HEK293 (cell line): ENCODE data around the gene LRCH1.

Source experiments
- CTCF ChIA-PET: fragments of 350-600 bp; formaldehyde crosslinking; extraction: SDS; loops from one replicate; lab custom pipeline; 2021; ENCODE audit warnings: antibody characterized with exemption; lab: Yijun Ruan, JAX
- POLR2A ChIA-PET: fragments of 300-600 bp; formaldehyde crosslinking; extraction: SDS; loops from one replicate; lab custom pipeline; 2020; ENCODE audit warnings: antibody characterized with exemption, inconsistent platforms; lab: Yijun Ruan, JAX
- H3K27ac ChIP-seq: fragments of 200-500 bp; sonication (Bioruptor generic); 2 replicates; pipeline ENCODE4 v1.5.1; 2014; ENCODE audit warnings: low read depth, low read length, control low read depth, inconsistent platforms; ENCODE audit errors: extremely low read depth
- H3K36me3 ChIP-seq, 2 experiments: fragments of 200-500 bp in 1 of 2; sonication (Bioruptor generic) in 1 of 2; 1 replicate in 1 of 2; 2 replicates in 1 of 2; pipeline ENCODE4 v1.5.1; 2014 to 2017; ENCODE audit warnings: inconsistent platforms in 2 of 2, low read length in 2 of 2; ENCODE audit not compliant: control insufficient read depth in 2 of 2, insufficient read depth in 1 of 2
- H3K4me1 ChIP-seq: fragments of 200-500 bp; sonication (Bioruptor generic); 2 replicates; pipeline ENCODE4 v1.5.1; 2014; ENCODE audit warnings: mild to moderate bottlenecking, low read length, inconsistent platforms; ENCODE audit not compliant: control insufficient read depth, insufficient read depth
- H3K4me3 ChIP-seq: 2 replicates; pipeline ENCODE4 v1.5.1; 2011; ENCODE audit warnings: low read depth, mild to moderate bottlenecking, control low read depth, low read length, moderate library complexity
- H3K9me3 ChIP-seq: fragments of 200-500 bp; sonication (Bioruptor generic); 2 replicates; pipeline ENCODE4 v1.5.1; 2014; ENCODE audit warnings: low read depth, low read length, inconsistent platforms; ENCODE audit not compliant: control insufficient read depth, insufficient read depth
- GLI4 ChIP-seq: fragments of 450-650 bp; formaldehyde crosslinking; IDR thresholded peaks from 2 replicates; pipeline ENCODE4 v1.5.1; 2016; ENCODE audit warnings: missing biosample characterization, missing genetic modification characterization
- HOXA7 ChIP-seq: sonication (generic); formaldehyde crosslinking; IDR thresholded peaks from 2 replicates; pipeline ENCODE4 v1.8.1; 2022; ENCODE audit warnings: missing genetic modification reagents, borderline replicate concordance
- KLF16 ChIP-seq: fragments of 450-650 bp; formaldehyde crosslinking; IDR thresholded peaks from 2 replicates; pipeline ENCODE4 v1.5.1; 2017; ENCODE audit warnings: missing biosample characterization, missing genetic modification characterization
- MZF1 ChIP-seq: fragments of 450-650 bp; formaldehyde crosslinking; IDR thresholded peaks from 2 replicates; pipeline ENCODE4 v1.5.1; 2017; ENCODE audit warnings: missing biosample characterization, missing genetic modification characterization, borderline replicate concordance
- SETDB1 ChIP-seq: IDR thresholded peaks from one replicate; pipeline ENCODE4 v1.6.1; 2017; ENCODE audit warnings: mild to moderate bottlenecking, low read length, moderate library complexity, mixed read lengths; ENCODE audit not compliant: insufficient read length
- ZBTB1 ChIP-seq: fragments of 450-650 bp; formaldehyde crosslinking; IDR thresholded peaks from 2 replicates; pipeline ENCODE4 v1.5.1; 2016; ENCODE audit warnings: missing biosample characterization, missing genetic modification characterization
- ZBTB20 ChIP-seq: fragments of 450-650 bp; formaldehyde crosslinking; IDR thresholded peaks from 2 replicates; pipeline ENCODE4 v1.5.1; 2016; ENCODE audit warnings: missing biosample characterization, missing genetic modification characterization
- ZBTB21 ChIP-seq: fragments of 450-650 bp; formaldehyde crosslinking; IDR thresholded peaks from 2 replicates; pipeline ENCODE4 v1.5.1; 2017; ENCODE audit warnings: missing biosample characterization, missing genetic modification characterization
- ZEB2 ChIP-seq: fragments of 450-650 bp; formaldehyde crosslinking; IDR thresholded peaks from 2 replicates; pipeline ENCODE4 v1.5.1; 2016; ENCODE audit warnings: missing biosample characterization, missing genetic modification characterization
- ZFHX2 ChIP-seq: fragments of 450-650 bp; formaldehyde crosslinking; conservative IDR thresholded peaks from 2 replicates; pipeline ENCODE4 v1.5.1; 2016; ENCODE audit warnings: missing biosample characterization, missing genetic modification characterization
- ZFP37 ChIP-seq: fragments of 450-650 bp; formaldehyde crosslinking; IDR thresholded peaks from 2 replicates; pipeline ENCODE4 v1.5.1; 2016; ENCODE audit warnings: missing biosample characterization, missing genetic modification characterization
- ZNF112 ChIP-seq: fragments of 450-650 bp; formaldehyde crosslinking; IDR thresholded peaks from 2 replicates; pipeline ENCODE4 v1.5.0; 2017; ENCODE audit warnings: missing biosample characterization, missing genetic modification characterization
- ZNF138 ChIP-seq: fragments of 450-650 bp; formaldehyde crosslinking; IDR thresholded peaks from 2 replicates; pipeline ENCODE4 v1.5.1; 2016; ENCODE audit warnings: missing biosample characterization, missing genetic modification characterization, borderline replicate concordance
- ZNF169 ChIP-seq: fragments of 450-650 bp; formaldehyde crosslinking; IDR thresholded peaks from 2 replicates; pipeline ENCODE4 v1.5.1; 2016; ENCODE audit warnings: missing biosample characterization, missing genetic modification characterization
- ZNF184 ChIP-seq: fragments of 450-650 bp; IDR thresholded peaks from 2 replicates; pipeline ENCODE4 v1.5.1; 2018; ENCODE audit warnings: missing biosample characterization, mild to moderate bottlenecking, missing genetic modification characterization
- ZNF2 ChIP-seq: fragments of 450-650 bp; formaldehyde crosslinking; IDR thresholded peaks from 2 replicates; pipeline ENCODE4 v1.5.1; 2016; ENCODE audit warnings: missing biosample characterization, missing genetic modification characterization
- ZNF23 ChIP-seq: fragments of 450-650 bp; formaldehyde crosslinking; IDR thresholded peaks from 2 replicates; pipeline ENCODE4 v1.5.1; 2016; ENCODE audit warnings: missing biosample characterization, missing genetic modification characterization, borderline replicate concordance
- ZNF302 ChIP-seq: fragments of 450-650 bp; formaldehyde crosslinking; IDR thresholded peaks from 2 replicates; pipeline ENCODE4 v1.5.1; 2016; ENCODE audit warnings: missing biosample characterization, missing genetic modification characterization, low read depth
- ZNF311 ChIP-seq: fragments of 450-650 bp; formaldehyde crosslinking; IDR thresholded peaks from 2 replicates; pipeline ENCODE4 v1.5.1; 2017; ENCODE audit warnings: missing biosample characterization, missing genetic modification characterization, borderline replicate concordance
- ZNF366 ChIP-seq: fragments of 450-650 bp; formaldehyde crosslinking; conservative IDR thresholded peaks from 2 replicates; pipeline ENCODE4 v1.5.1; 2016; ENCODE audit warnings: missing biosample characterization, missing genetic modification characterization
- ZNF624 ChIP-seq: fragments of 450-650 bp; formaldehyde crosslinking; IDR thresholded peaks from 2 replicates; pipeline ENCODE4 v1.5.1; 2017; ENCODE audit warnings: missing biosample characterization, missing genetic modification characterization
- ZNF654 ChIP-seq: fragments of 450-650 bp; formaldehyde crosslinking; IDR thresholded peaks from 2 replicates; pipeline ENCODE4 v1.5.1; 2016; ENCODE audit warnings: low read depth, missing biosample characterization, missing genetic modification characterization
- ZNF658 ChIP-seq: fragments of 450-650 bp; formaldehyde crosslinking; IDR thresholded peaks from 2 replicates; pipeline ENCODE4; 2016; ENCODE audit warnings: missing biosample characterization, missing genetic modification characterization
- ZNF707 ChIP-seq: fragments of 450-650 bp; formaldehyde crosslinking; IDR thresholded peaks from 2 replicates; pipeline ENCODE4 v1.5.1; 2016; ENCODE audit warnings: missing biosample characterization, missing genetic modification characterization
- ZNF843 ChIP-seq: fragments of 450-650 bp; formaldehyde crosslinking; IDR thresholded peaks from 2 replicates; pipeline ENCODE4 v1.5.1; 2016; ENCODE audit warnings: missing biosample characterization, missing genetic modification characterization
- TF ChIP-seq, protein P1 (sequence below): fragments of 450-650 bp; formaldehyde crosslinking; IDR thresholded peaks from 2 replicates; pipeline ENCODE4 v1.5.1; 2016; ENCODE audit warnings: missing biosample characterization, missing genetic modification characterization
- TF ChIP-seq, protein P2 (sequence below): fragments of 450-650 bp; formaldehyde crosslinking; IDR thresholded peaks from 2 replicates; pipeline ENCODE4 v1.5.1; 2016; ENCODE audit warnings: missing biosample characterization, missing genetic modification characterization
- TF ChIP-seq, protein P3 (sequence below): fragments of 450-650 bp; formaldehyde crosslinking; IDR thresholded peaks from 2 replicates; pipeline ENCODE4 v1.5.1; 2017; ENCODE audit warnings: missing biosample characterization, missing genetic modification characterization
- TF ChIP-seq, protein P4 (sequence below): sonication (generic); formaldehyde crosslinking; IDR thresholded peaks from 2 replicates; pipeline ENCODE4 v1.8.1; 2022; ENCODE audit warnings: mild to moderate bottlenecking, moderate library complexity, missing genetic modification reagents
- TF ChIP-seq, protein P5 (sequence below): fragments of 450-650 bp; formaldehyde crosslinking; IDR thresholded peaks from 2 replicates; pipeline ENCODE4 v1.5.1; 2016; ENCODE audit warnings: missing biosample characterization, missing genetic modification characterization

The LRCH1 gene

DNA sequence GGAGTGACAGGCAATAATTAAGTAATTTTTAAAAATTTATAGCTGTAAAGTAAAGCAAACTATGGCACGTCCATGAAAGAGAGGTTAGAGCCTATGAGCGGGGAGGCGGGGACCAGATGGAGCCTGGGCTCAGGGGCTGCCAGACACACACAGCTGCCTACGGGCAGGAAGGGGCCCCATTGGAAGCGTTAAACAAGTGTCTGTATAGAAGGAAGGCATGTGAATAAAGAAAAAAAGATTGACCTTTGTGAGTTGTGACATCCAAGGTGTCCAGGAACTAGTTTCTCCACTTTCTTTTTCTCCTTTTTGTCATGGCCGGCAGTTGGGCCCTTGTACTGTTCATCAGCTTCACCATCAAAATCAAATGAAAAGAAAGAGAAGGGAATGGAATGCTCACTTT is 56.8 kb downstream of the LRCH1 start:
- no peak for TF ChIP-seq ZNF311
- TF ChIP-seq ZBTB21 (tag by site-specific recombination) = no peak
- no peak for TF ChIP-seq ZBTB1 (tag by site-specific recombination)
- no peak for TF ChIP-seq ZNF112 (tag by site-specific recombination)
- TF ChIP-seq SETDB1 = no peak
- no peak for TF ChIP-seq GLI4 (tag by site-specific recombination)
- TF ChIP-seq, protein P1, sequence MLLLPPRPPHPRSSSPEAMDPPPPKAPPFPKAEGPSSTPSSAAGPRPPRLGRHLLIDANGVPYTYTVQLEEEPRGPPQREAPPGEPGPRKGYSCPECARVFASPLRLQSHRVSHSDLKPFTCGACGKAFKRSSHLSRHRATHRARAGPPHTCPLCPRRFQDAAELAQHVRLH (tag by site-specific recombination) = no peak
- TF ChIP-seq ZFHX2 = no peak
- no peak for TF ChIP-seq ZNF707 (tag by site-specific recombination)
- TF ChIP-seq ZNF624 (tag by site-specific recombination) = no peak
- TF ChIP-seq, protein P2, sequence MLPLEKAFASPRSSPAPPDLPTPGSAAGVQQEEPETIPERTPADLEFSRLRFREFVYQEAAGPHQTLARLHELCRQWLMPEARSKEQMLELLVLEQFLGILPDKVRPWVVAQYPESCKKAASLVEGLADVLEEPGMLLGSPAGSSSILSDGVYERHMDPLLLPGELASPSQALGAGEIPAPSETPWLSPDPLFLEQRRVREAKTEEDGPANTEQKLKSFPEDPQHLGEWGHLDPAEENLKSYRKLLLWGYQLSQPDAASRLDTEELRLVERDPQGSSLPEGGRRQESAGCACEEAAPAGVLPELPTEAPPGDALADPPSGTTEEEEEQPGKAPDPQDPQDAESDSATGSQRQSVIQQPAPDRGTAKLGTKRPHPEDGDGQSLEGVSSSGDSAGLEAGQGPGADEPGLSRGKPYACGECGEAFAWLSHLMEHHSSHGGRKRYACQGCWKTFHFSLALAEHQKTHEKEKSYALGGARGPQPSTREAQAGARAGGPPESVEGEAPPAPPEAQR (tag by site-specific recombination) = no peak
- TF ChIP-seq ZNF23 (tag by site-specific recombination) = no peak
- TF ChIP-seq ZNF658 (tag by site-specific recombination) = no peak
- TF ChIP-seq, protein P3, sequence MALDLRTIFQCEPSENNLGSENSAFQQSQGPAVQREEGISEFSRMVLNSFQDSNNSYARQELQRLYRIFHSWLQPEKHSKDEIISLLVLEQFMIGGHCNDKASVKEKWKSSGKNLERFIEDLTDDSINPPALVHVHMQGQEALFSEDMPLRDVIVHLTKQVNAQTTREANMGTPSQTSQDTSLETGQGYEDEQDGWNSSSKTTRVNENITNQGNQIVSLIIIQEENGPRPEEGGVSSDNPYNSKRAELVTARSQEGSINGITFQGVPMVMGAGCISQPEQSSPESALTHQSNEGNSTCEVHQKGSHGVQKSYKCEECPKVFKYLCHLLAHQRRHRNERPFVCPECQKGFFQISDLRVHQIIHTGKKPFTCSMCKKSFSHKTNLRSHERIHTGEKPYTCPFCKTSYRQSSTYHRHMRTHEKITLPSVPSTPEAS (tag by site-specific recombination) = no peak
- TF ChIP-seq, all 188 proteins: peak for 0
- Histone ChIP-seq H3K36me3 (no peaks in the 10 kb centered on the region), H3K9me3 (no peaks in the 10 kb centered on the region), H3K4me3 (no peak overlapping the region), H3K4me1 (peaks cover 14% of the 10 kb centered on the region), H3K27ac (no peak overlapping the region)
- ChIA-PET POLR2A (no interaction called here), CTCF (no interaction called here)

DNA sequence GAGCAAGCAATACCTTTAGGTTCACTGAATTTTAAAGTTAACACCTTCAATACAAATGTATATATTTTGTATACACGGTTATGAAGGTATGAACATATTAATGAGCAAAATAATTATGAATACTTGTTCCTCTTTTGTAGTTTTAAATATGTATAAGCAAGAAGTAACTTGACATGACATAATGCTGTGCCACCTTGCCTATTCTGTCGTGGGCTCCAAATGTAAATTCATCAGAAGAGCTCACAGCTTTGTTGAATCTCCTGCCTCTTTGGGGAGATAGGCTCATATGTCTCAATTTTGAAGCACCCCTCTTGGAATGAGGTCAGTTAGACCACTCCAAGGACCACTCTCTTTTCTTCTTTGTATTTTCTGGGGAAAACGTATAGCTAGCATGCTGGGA is 59.3 kb downstream of the LRCH1 start:
- POLR2A ChIA-PET = no interaction called here
- H3K9me3 ChIP-seq = no peaks in the 10 kb centered on the region
- no peaks in the 10 kb centered on the region for H3K36me3 ChIP-seq
- CTCF ChIA-PET = interaction anchor here (1.4 kb wide), 1 partner anchor 9 kb away, joined by 4 read pairs; no protein-coding TSS in a partner anchor
- H3K4me3 ChIP-seq = no peak overlapping the region
- TF ChIP-seq ZNF169 (tag by site-specific recombination) = no peak
- TF ChIP-seq ZFP37 (tag by site-specific recombination) = no peak
- no peak for TF ChIP-seq ZNF184
- TF ChIP-seq MZF1 (tag by site-specific recombination) = no peak
- TF ChIP-seq ZNF654 (tag by site-specific recombination) = no peak
- TF ChIP-seq ZNF843 (tag by site-specific recombination) = no peak
- no peak for TF ChIP-seq ZNF138 (tag by site-specific recombination)
- TF ChIP-seq HOXA7 (CRISPR knock-in tag) = no peak
- TF ChIP-seq, protein P4, sequence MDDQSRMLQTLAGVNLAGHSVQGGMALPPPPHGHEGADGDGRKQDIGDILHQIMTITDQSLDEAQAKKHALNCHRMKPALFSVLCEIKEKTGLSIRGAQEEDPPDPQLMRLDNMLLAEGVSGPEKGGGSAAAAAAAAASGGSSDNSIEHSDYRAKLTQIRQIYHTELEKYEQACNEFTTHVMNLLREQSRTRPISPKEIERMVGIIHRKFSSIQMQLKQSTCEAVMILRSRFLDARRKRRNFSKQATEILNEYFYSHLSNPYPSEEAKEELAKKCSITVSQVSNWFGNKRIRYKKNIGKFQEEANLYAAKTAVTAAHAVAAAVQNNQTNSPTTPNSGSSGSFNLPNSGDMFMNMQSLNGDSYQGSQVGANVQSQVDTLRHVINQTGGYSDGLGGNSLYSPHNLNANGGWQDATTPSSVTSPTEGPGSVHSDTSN (CRISPR knock-in tag) = no peak
- no peak for TF ChIP-seq ZNF366
- TF ChIP-seq, protein P5, sequence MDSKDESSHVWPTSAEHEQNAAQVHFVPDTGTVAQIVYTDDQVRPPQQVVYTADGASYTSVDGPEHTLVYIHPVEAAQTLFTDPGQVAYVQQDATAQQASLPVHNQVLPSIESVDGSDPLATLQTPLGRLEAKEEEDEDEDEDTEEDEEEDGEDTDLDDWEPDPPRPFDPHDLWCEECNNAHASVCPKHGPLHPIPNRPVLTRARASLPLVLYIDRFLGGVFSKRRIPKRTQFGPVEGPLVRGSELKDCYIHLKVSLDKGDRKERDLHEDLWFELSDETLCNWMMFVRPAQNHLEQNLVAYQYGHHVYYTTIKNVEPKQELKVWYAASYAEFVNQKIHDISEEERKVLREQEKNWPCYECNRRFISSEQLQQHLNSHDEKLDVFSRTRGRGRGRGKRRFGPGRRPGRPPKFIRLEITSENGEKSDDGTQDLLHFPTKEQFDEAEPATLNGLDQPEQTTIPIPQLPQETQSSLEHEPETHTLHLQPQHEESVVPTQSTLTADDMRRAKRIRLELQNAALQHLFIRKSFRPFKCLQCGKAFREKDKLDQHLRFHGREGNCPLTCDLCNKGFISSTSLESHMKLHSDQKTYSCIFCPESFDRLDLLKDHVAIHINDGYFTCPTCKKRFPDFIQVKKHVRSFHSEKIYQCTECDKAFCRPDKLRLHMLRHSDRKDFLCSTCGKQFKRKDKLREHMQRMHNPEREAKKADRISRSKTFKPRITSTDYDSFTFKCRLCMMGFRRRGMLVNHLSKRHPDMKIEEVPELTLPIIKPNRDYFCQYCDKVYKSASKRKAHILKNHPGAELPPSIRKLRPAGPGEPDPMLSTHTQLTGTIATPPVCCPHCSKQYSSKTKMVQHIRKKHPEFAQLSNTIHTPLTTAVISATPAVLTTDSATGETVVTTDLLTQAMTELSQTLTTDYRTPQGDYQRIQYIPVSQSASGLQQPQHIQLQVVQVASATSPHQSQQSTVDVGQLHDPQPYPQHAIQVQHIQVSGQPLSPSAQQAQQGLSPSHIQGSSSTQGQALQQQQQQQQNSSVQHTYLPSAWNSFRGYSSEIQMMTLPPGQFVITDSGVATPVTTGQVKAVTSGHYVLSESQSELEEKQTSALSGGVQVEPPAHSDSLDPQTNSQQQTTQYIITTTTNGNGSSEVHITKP (tag by site-specific recombination) = no peak
- TF ChIP-seq ZBTB20 (tag by site-specific recombination) = no peak
- no peak for TF ChIP-seq ZNF2 (tag by site-specific recombination)
- TF ChIP-seq KLF16 (tag by site-specific recombination) = no peak
- TF ChIP-seq ZBTB21 (tag by site-specific recombination) = no peak
- no peak for TF ChIP-seq ZEB2
- no peak for TF ChIP-seq ZNF302
- TF ChIP-seq, all 188 proteins: peak for 0
- no peak overlapping the region for H3K27ac ChIP-seq
- H3K4me1 ChIP-seq = peaks cover 19% of the 10 kb centered on the region
